Measurements from ENCODE around the gene FBH1. TPM values are rescaled to one million over a fixed set of nuclear protein-coding genes. Genes with fewer than 3 reads are reported as not detected.
"Not testable (repeated sequence)": the region's sequence is repeated elsewhere in the genome, so short reads cannot be mapped to it uniquely, and the experiment has no call there.

Gene FBH1
- total RNA-seq, 1 donor from 2014 or later: 145 TPM

GRCh38 chr10:5904227-5904626, 14.2 kb downstream of the FBH1 start:
- DNase-seq: no peak

DNA sequence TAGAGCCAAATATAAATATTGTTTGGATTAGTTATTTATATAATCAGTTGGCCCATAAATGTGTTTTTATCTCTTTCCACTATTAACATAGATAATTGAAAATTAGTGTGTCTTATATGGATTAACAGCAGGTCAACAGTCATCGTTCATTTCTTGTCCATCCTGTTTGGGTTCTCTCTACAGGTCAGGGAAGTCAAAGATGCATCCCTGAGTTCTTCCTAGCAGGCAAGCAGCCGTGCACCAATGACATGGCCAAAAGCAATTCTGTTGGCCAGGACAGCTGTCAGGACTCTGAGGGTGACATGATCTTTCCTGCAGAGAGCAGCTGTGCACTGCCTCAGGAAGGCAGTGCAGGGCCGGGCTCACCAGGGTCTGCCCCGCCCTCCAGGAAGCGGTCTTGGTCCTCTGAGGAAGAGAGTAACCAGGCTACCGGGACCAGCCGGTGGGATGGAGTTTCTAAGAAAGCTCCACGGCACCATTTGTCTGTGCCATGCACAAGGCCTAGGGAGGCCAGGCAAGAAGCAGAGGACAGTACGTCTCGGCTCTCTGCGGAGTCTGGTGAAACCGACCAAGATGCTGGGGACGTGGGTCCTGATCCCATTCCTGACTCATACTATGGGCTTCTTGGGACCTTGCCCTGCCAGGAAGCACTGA, 15.9 kb downstream of the FBH1 start:
- peak; percentile 41 for DNase-seq

DNA sequence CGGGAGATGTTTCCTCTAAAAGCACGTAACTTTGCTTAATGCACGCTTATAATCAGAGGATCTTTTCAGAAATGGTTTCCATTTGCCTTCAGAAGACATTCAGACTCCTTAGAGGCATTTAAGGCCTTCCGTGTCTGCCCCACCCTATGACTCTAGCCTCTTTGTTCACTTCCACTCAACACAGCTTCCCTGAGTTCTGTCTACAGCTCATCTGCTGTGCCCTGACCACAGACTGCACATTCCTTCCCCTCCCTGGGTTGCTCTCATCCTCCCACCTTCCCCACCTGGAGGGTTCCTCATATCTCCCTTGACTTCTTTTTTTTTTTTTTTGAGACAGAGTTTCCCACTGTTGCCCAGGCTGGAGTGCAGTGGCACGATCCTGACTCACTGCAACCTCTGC, 16.6 kb downstream of the FBH1 start:
- DNase-seq: no peak

GRCh38 chr10:5908676-5909075, 18.6 kb downstream of the FBH1 start:
- not testable (repeated sequence) for DNase-seq

- no peak for DNase-seq
Measured at GRCh38 chr10:5910323-5911100, 20.5 kb downstream of the FBH1 start.

DNA sequence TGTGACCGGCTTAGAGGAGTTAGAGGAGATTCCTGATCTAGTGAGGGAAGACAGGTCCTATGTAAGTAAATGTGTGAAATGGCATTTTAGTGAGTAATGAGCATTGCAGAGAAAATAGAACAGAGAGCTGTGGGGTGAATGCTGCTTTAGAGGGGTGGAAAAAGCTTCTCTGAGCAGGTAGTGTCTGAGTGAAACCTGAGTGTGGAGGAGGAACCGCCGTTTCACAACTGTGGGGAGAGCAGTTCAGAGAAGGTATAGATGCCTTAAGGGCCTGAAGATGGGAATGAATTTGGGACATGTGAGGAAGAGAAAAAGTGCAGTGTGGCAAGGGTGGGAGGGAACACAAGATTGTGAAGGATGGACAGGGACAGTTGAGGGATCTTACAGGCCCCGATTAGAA, 21.6 kb downstream of the FBH1 start:
- DNase-seq: no peak

GRCh38 chr10:5913736-5914135, 23.7 kb downstream of the FBH1 start:
- no peak for DNase-seq

DNA sequence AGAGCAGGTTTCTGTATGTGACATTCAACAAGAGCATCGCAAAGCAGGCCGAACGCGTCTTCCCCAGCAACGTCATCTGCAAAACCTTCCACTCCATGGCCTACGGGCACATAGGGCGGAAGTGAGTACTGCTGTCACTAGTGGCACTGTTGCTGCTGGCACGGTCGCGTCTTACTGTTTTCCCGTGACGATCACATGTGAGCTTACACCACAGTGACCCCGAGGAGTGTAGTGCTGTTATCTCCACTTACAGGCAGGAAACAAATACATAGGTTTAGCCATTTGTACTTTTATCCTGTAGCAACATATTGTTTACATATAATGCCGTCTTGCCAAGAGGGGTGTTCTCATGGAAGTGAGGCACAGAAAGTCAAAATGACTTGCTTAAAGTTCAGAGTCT, 25.4 kb downstream of the FBH1 start:
- no peak for DNase-seq

DNA sequence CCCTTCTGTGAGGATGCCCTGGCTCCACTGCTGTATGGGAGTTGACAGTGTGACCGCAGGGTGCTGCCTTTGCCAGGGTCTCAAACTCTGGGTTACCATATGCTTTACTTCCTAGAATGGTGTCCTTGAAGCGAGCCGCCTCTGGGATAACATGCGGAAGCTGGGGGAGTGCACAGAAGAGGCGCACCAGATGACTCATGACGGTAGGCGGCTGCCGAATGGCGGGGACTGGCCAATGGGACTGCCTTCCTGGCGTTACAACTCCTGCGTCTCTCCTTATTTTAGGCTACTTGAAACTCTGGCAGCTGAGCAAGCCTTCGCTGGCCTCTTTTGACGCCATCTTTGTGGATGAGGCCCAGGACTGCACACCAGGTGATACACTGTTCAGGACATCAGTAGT, 27.3 kb downstream of the FBH1 start:
- DNase-seq: no peak

DNA sequence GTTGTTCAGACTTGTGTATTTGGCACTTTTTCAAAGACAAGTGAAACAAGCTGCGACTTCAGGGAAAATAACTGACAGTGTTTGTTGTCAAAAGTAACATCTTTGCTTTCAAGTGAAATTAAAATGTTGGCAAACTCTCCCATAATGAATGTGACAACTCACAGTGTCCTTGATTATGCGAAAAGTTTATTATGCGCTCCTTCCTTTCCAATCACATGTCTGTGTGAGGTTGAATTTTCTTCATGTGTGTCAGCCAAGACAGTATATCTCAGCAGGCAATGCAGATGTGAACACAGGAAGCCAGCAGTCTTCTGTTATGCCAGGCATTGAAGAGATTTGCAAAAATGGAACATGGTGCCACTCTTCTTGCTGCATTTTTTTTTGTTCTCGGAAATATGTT, 28.7 kb downstream of the FBH1 start:
- DNase-seq: no peak

GRCh38 chr10:5919568-5919967, 29.5 kb downstream of the FBH1 start:
- no peak for DNase-seq

DNA sequence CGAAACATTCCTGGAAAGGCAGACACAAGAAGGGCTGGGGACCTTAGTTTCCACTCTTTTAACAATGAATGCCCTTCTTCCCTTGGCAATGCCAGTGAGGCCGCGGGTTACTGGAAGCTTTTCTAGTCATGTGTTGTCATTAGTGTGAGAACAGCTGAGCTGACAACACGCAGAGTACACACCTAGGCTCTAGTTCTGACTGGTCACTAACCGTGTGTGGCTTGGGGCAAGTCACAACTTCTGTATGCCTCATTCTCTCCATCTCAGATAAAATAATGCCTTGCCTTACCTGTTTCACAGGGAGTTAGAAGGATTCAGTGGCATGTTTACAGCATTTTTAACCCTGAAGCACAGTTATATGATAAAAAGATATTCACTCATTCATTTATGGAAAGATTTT, 31.7 kb downstream of the FBH1 start:
- DNase-seq: no peak

DNA sequence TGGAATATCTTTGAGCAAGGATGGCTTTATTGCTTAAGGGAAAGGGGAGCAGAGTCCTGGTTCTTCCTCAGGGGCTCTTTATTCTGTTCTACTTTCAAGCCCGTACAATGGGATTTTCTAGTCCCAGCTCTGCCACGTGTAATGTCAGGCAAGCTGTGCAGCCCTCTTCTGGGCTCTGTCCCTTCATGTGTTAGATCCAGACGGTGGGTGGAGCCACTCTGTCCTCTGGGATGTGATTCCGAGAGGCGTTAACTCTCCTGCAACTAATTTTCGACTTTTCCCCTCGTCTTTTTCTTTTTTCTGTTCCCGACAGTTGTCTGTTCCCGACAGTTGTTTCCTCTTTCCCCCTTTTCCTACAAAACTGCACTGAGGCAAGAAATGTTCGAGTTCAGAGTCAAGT, 34.8 kb downstream of the FBH1 start:
- DNase-seq: no peak

DNA sequence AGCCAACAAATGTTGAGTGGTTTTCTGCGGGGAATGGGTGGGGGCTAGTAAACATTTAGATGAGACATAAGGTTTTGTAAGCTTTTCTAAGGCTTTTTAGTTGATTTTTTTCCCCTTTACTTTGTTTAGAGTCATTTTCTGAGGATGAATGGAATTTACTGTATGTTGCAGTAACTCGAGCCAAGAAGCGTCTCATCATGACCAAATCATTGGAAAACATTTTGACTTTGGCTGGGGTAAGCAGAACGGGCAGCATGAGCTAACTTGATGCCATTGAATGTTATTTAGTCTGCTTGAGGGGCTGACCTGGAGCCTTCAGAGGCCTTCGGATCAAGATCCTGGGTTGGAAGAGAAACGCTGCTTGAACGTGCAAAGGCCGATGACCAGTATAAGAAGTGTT, 37.3 kb downstream of the FBH1 start:
- DNase-seq: no peak

DNA sequence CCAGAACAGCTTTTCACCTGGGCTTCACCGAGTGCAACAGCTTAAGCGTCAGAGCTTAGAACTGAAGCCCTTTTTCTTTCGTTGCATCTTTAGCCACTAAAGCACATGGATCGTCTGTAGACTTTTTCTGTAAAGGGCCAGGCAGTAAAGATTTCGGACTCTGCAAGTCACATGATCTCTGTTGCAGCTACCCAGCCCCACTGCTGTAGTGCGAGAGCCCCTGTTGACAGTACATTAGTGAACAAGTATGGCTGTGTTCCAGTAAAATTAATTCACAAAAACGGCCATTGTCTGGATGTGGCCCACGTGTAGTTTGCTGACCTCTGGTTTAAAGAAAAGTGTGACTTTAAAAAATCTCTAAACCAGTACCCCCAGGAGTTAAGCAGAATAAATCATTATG, 39.4 kb downstream of the FBH1 start:
- no peak for DNase-seq

- no peak for DNase-seq
Measured at GRCh38 chr10:5930272-5930671, 40.2 kb downstream of the FBH1 start.

DNA sequence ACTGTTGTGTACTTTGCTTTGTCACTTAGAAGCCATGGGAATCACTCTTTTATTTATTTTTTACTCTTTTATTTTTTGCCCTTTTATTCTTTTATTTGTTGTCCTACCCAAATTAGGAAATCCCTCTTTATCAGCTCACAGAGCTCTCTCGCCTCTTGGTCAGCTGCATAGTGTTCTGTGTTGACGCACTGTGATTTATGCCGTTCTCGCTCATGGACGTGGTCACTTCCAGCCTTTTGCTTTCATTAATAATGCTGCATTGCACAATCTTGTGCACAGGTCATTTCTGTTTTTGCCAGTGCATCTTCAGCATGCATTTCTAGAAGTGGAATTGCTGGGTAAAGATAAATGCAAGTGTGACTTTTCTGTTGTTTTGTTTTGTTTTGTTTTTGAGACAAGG, 42.3 kb downstream of the FBH1 start:
- DNase-seq: no peak

DNA sequence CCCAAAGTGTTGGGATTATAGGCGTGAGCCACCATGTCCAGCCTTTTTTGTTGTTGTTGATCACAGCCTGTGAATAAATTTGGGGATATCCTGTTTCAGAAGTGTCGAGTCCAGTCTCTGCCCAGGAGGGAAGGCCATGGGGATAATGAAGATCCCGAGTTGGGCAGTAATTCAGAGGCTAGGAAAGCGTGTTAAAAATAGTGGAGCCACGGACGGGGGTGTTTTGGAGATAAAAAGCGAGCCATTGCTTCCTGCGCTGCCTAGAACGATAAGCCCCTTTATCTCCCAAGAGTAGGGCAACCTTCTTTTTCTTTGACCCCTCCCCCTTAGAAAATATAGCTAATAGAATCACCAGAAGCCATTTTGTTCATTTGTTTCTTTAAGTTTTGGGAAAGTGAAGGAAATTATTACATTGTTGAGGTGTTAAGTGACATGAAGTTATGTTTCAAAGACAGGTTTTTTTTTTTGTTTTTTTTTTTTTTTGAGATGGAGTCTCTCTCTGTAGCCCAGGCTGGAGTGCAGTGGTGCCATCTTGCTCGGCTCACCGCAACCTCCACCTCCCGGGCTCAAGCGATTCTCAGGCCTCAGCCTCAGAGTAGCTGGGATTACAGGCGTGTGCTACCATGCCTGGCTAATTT, 44.0 kb downstream of the FBH1 start:
- DNase-seq: no peak

GRCh38 chr10:5935628-5936027, 45.6 kb downstream of the FBH1 start:
- no peak for DNase-seq

DNA sequence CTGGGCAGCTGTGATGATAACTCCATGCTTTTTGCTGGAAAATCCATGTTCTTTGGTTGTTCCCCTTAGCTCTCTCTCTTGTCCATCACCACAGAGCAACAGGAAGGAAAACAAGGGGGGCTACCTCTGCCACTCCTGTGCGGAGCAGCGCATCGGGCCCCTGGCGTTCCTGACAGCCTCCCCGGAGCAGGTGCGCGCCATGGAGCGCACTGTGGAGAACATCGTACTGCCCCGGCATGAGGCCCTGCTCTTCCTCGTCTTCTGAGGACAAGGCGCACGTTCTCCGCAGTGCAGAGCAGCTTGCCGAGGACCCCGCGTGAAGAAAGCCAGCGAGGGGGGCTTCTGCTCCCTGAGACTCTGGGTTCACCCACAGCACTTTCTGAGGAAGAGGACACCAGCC, 47.0 kb downstream of the FBH1 start:
- DNase-seq: no peak

DNA sequence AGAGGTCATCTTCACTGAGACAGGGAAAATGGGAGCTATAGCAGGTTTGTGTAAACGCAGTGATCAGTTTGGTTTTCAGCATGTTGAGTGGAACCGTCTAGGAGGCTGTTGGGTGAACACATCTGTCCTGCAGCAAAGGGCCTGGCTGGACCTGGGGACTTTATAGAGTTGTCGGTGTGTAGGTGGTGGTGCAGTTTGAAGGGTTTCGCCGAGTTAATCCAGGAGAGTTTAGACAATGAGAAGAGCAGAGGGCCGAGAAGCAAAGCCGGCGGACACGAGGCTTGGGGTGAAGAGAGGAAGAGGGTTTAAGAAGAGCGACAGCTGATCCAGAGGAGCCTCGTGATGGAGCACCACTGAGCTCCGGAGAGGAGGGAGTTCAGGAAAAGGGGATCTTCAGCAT, 48.2 kb downstream of the FBH1 start:
- DNase-seq: no peak

- no peak for DNase-seq
Measured at GRCh38 chr10:5940807-5941218, 50.8 kb downstream of the FBH1 start.

GRCh38 chr10:5941579-5941978, 51.5 kb downstream of the FBH1 start:
- DNase-seq: no peak

GRCh38 chr10:5942001-5942400, 52.0 kb downstream of the FBH1 start:
- DNase-seq: peak; percentile 6

Data from dermis blood vessel endothelial cell (primary cell).